Ishikawa (cell line): ENCODE results near the gene MS4A7.

ENCODE experiments used
- CEBPB ChIP-seq: IDR thresholded peaks from 2 replicates; pipeline ENCODE4 v1.6.1; 2012
- CREB1 ChIP-seq: IDR thresholded peaks from 2 replicates; pipeline ENCODE4 v1.6.1; 2012; ENCODE audit warnings: low read depth
- EGR1 ChIP-seq: IDR thresholded peaks from 2 replicates; pipeline ENCODE4 v1.6.1; 2012
- EP300 ChIP-seq: IDR thresholded peaks from 2 replicates; pipeline ENCODE4 v1.6.1; 2012; ENCODE audit warnings: borderline replicate concordance
- FOXM1 ChIP-seq: IDR thresholded peaks from 2 replicates; pipeline ENCODE4 v1.6.1; 2012; ENCODE audit warnings: low read depth, borderline replicate concordance
- NFIC ChIP-seq: IDR thresholded peaks from 2 replicates; pipeline ENCODE4 v1.6.1; 2012
- RAD21 ChIP-seq: IDR thresholded peaks from 2 replicates; pipeline ENCODE4 v1.6.1; 2012; ENCODE audit warnings: low read depth
- REST ChIP-seq: IDR thresholded peaks from 2 replicates; pipeline ENCODE4 v1.6.1; 2012; ENCODE audit warnings: low read depth, mild to moderate bottlenecking
- TAF1 ChIP-seq: IDR thresholded peaks from 2 replicates; pipeline ENCODE4 v1.6.1; 2012; ENCODE audit warnings: low read depth, mild to moderate bottlenecking
- YY1 ChIP-seq: IDR thresholded peaks from 2 replicates; pipeline ENCODE4 v1.6.1; 2012; ENCODE audit warnings: low read depth
- ZBTB7A ChIP-seq: IDR thresholded peaks from 2 replicates; pipeline ENCODE4 v1.6.1; 2012; ENCODE audit warnings: low read depth
- TF ChIP-seq, protein P1 (sequence below): IDR thresholded peaks from 2 replicates; pipeline ENCODE4 v1.6.1; 2012
- TF ChIP-seq, protein P2 (sequence below): IDR thresholded peaks from 2 replicates; pipeline ENCODE4 v1.6.1; 2012

GRCh38 chr11:60433401-60433800 is 55.1 kb downstream of the MS4A7 start:
- TF ChIP-seq YY1 = no peak
- TF ChIP-seq, protein P1, sequence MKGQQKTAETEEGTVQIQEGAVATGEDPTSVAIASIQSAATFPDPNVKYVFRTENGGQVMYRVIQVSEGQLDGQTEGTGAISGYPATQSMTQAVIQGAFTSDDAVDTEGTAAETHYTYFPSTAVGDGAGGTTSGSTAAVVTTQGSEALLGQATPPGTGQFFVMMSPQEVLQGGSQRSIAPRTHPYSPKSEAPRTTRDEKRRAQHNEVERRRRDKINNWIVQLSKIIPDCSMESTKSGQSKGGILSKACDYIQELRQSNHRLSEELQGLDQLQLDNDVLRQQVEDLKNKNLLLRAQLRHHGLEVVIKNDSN = no peak
- no peak for TF ChIP-seq EP300
- no peak for TF ChIP-seq TAF1
- TF ChIP-seq, protein P2, sequence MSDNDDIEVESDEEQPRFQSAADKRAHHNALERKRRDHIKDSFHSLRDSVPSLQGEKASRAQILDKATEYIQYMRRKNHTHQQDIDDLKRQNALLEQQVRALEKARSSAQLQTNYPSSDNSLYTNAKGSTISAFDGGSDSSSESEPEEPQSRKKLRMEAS = no peak
- TF ChIP-seq REST = no peak
- no peak for TF ChIP-seq FOXM1
- no peak for TF ChIP-seq NFIC
- no peak for TF ChIP-seq RAD21
- TF ChIP-seq CEBPB = no peak
- TF ChIP-seq ZBTB7A = no peak
- no peak for TF ChIP-seq CREB1
- TF ChIP-seq EGR1 = no peak
